Neural progenitor cell (in vitro differentiated cells): ENCODE measurements around the gene PES1. TPM values are rescaled to one million over a fixed set of nuclear protein-coding genes. Genes with fewer than 3 reads are reported as not detected.

Source experiments
- DNase-seq: peaks from one replicate; pipeline ENCODE4 v3.0.0-alpha.2; 2016; ENCODE audit warnings: low spot score
- H2AFZ ChIP-seq: fragments of 200-600 bp; sonication (generic); replicated peaks from 2 replicates; pipeline ENCODE4 v1.6.1; 2016; ENCODE audit warnings: antibody characterized with exemption
- H3F3A ChIP-seq: fragments of 200-600 bp; sonication (generic); 2 replicates; pipeline ENCODE4 v1.6.1; 2016; ENCODE audit warnings: antibody characterized with exemption, low read depth
- H3K27ac ChIP-seq: fragments of 200-600 bp; sonication (generic); 2 replicates; pipeline ENCODE4 v1.5.1; 2016; ENCODE audit warnings: mild to moderate bottlenecking
- H3K27me3 ChIP-seq: fragments of 200-600 bp; sonication (generic); 2 replicates; pipeline ENCODE4 v1.6.1; 2016; ENCODE audit warnings: mild to moderate bottlenecking, moderate library complexity
- H3K36me3 ChIP-seq: fragments of 200-600 bp; sonication (generic); 2 replicates; pipeline ENCODE4 v1.5.1; 2016
- H3K4me1 ChIP-seq: fragments of 200-600 bp; sonication (generic); 2 replicates; pipeline ENCODE4 v1.6.1; 2016; ENCODE audit warnings: mixed run types
- H3K4me2 ChIP-seq: fragments of 200-600 bp; sonication (generic); 2 replicates; pipeline ENCODE4 v1.6.1; 2016
- H3K4me3 ChIP-seq: fragments of 200-600 bp; sonication (generic); 2 replicates; pipeline ENCODE4 v1.5.1; 2016
- H3K79me2 ChIP-seq: fragments of 200-600 bp; sonication (generic); 2 replicates; pipeline ENCODE4 v1.6.1; 2016; ENCODE audit warnings: low read depth
- H3K9ac ChIP-seq: fragments of 200-600 bp; sonication (generic); 2 replicates; pipeline ENCODE4 v1.6.1; 2016
- H3K9me3 ChIP-seq: fragments of 200-600 bp; sonication (generic); 2 replicates; pipeline ENCODE4 v1.5.1; 2016; ENCODE audit warnings: low read depth
- H4K20me1 ChIP-seq: fragments of 200-600 bp; sonication (generic); 2 replicates; pipeline ENCODE4 v1.6.1; 2016; ENCODE audit warnings: low read depth
- H3K27ac Mint-ChIP-seq: 3 replicates; pipeline ENCODE4 v1.8.0; 2021; ENCODE audit warnings: mixed read lengths
- H3K27me3 Mint-ChIP-seq: 2 replicates; pipeline ENCODE4 v1.8.0; 2022; ENCODE audit warnings: low read depth, mild to moderate bottlenecking, inconsistent platforms, moderate library complexity, mixed read lengths; ENCODE audit not compliant: insufficient read depth
- H3K36me3 Mint-ChIP-seq: 3 replicates; pipeline ENCODE4 v1.8.0; 2021; ENCODE audit warnings: mixed read lengths
- H3K4me1 Mint-ChIP-seq: 3 replicates; pipeline ENCODE4 v1.8.0; 2021; ENCODE audit warnings: mixed read lengths
- H3K4me3 Mint-ChIP-seq: 3 replicates; pipeline ENCODE4 v1.8.0; 2021; ENCODE audit warnings: mild to moderate bottlenecking, moderate library complexity, mixed read lengths
- H3K9me3 Mint-ChIP-seq: 3 replicates; pipeline ENCODE4 v1.8.0; 2020; ENCODE audit warnings: mixed read lengths
- EZH2 ChIP-seq: fragments of 200-600 bp; sonication (generic); IDR thresholded peaks from 2 replicates; pipeline ENCODE4 v1.6.1; 2017; ENCODE audit warnings: antibody characterized with exemption, mild to moderate bottlenecking, moderate library complexity
- EZH2phosphoT487 ChIP-seq: fragments of 200-600 bp; sonication (generic); IDR thresholded peaks from 2 replicates; pipeline ENCODE4 v1.6.1; 2017; ENCODE audit warnings: antibody characterized with exemption
- total RNA-seq: library from RNA; depleted of rRNA; stranded (reverse); fragments of >200 nt; gene quantifications from 2 replicates; pipeline ENCODE4 v1.2.3, GENCODE V29; 2015; ENCODE audit warnings: low replicate concordance
- TF ChIP-seq, protein P1 (sequence below): fragments of 200-600 bp; sonication (generic); IDR thresholded peaks from 2 replicates; pipeline ENCODE4 v1.5.1; 2017; ENCODE audit warnings: antibody characterized with exemption, mild to moderate bottlenecking

PES1 gene
- total RNA-seq, 1 donor from 2014 or later = 30.2 TPM

DNA sequence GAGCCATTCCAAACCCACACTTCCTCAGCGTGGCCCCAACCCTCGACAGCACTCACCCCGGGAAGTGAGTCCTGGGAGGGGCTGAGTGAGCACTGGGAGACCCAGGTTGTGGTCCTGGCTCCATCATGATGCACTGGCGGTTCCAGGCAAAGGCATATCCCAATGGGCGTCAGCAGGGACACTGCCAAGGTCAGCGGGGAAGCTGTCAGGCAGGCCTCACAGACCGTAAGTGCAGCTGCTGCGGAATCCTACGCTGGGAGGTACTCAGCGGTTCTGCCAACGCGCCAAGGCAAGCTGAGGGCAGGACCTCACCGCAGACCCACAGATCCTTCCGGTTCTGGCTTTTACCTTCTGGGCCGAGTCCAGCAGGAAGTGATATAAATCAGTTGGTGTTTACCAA is 15.9 kb downstream of the PES1 start:
- H3K79me2 ChIP-seq = no peaks in the 10 kb centered on the region
- H3K9ac ChIP-seq = no peak overlapping the region
- Mint-ChIP-seq H3K27ac (no peak overlapping the region), H3K36me3 (peaks cover 18% of the 10 kb centered on the region), H3K4me3 (no peak overlapping the region), H3K4me1 (peaks cover 13% of the 10 kb centered on the region), H3K27me3 (peaks cover 5% of the 10 kb centered on the region), H3K9me3 (no peaks in the 10 kb centered on the region)
- H2AFZ ChIP-seq = no peak overlapping the region
- no peaks in the 10 kb centered on the region for H3K9me3 ChIP-seq
- no peaks in the 10 kb centered on the region for H4K20me1 ChIP-seq
- no peak overlapping the region for H3K4me3 ChIP-seq
- H3K36me3 ChIP-seq = no peaks in the 10 kb centered on the region
- H3F3A ChIP-seq = peaks cover 22% of the 10 kb centered on the region
- no peaks in the 10 kb centered on the region for H3K27me3 ChIP-seq
- no peak overlapping the region for H3K27ac ChIP-seq
- no peak for DNase-seq
- H3K4me1 ChIP-seq = peaks cover 9% of the 10 kb centered on the region
- TF ChIP-seq, protein P1, sequence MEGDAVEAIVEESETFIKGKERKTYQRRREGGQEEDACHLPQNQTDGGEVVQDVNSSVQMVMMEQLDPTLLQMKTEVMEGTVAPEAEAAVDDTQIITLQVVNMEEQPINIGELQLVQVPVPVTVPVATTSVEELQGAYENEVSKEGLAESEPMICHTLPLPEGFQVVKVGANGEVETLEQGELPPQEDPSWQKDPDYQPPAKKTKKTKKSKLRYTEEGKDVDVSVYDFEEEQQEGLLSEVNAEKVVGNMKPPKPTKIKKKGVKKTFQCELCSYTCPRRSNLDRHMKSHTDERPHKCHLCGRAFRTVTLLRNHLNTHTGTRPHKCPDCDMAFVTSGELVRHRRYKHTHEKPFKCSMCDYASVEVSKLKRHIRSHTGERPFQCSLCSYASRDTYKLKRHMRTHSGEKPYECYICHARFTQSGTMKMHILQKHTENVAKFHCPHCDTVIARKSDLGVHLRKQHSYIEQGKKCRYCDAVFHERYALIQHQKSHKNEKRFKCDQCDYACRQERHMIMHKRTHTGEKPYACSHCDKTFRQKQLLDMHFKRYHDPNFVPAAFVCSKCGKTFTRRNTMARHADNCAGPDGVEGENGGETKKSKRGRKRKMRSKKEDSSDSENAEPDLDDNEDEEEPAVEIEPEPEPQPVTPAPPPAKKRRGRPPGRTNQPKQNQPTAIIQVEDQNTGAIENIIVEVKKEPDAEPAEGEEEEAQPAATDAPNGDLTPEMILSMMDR = no peak
- TF ChIP-seq EZH2phosphoT487 (no peak), EZH2 (no peak)
- no peak overlapping the region for H3K4me2 ChIP-seq

DNA sequence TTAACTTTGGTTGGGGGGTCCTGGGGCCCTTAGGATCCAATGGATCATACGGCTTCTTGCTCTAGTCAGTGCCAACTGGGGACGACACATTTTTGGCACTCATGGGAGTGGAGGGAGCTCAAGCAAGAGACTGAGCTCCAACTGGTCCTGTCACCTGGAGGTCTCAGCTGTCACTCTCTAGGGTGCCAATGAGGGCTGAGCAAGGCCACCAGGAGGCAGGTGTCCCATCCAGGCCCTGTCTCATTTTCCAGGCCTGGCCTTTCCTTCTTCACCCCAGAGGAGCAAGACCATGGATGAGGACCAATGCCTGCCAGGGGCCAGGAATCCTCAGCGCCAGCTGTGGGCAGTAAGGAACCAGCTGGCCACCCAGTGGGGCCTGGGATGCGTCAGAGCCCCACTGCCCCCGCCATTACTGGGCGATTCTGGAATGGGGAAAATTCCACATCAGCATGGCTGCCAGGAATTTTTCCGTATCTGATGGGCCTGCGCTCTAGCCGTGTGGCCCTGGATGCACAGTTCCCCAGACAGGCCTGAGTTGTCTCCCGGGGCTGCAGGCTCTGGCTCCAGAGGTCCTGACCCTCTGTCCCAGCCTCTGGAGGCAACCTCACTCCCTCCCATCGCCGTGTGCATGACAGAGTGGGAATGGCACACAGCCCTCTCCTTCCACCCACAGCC is 16.6 kb downstream of the PES1 start:
- Mint-ChIP-seq H3K4me1 (peaks cover 13% of the 10 kb centered on the region), H3K36me3 (peaks cover 16% of the 10 kb centered on the region), H3K4me3 (peak overlapping the region; percentile 81), H3K27me3 (peaks cover 4% of the 10 kb centered on the region), H3K27ac (no peak overlapping the region), H3K9me3 (no peaks in the 10 kb centered on the region)
- H3K4me3 ChIP-seq = peak overlapping the region; percentile 70
- no peaks in the 10 kb centered on the region for H4K20me1 ChIP-seq
- no peak overlapping the region for H3K9ac ChIP-seq
- H3K4me2 ChIP-seq = peak overlapping the region; percentile 87
- H3K36me3 ChIP-seq = no peaks in the 10 kb centered on the region
- H3K27me3 ChIP-seq = no peaks in the 10 kb centered on the region
- H3F3A ChIP-seq = peaks cover 22% of the 10 kb centered on the region
- no peak overlapping the region for H3K27ac ChIP-seq
- peak overlapping the region; percentile 63 for H2AFZ ChIP-seq
- TF ChIP-seq EZH2 (no peak), EZH2phosphoT487 (no peak)
- TF ChIP-seq, protein P1 = no peak
- peaks cover 9% of the 10 kb centered on the region for H3K4me1 ChIP-seq
- peak; percentile 31 for DNase-seq
- H3K79me2 ChIP-seq = no peaks in the 10 kb centered on the region
- H3K9me3 ChIP-seq = no peaks in the 10 kb centered on the region

DNA sequence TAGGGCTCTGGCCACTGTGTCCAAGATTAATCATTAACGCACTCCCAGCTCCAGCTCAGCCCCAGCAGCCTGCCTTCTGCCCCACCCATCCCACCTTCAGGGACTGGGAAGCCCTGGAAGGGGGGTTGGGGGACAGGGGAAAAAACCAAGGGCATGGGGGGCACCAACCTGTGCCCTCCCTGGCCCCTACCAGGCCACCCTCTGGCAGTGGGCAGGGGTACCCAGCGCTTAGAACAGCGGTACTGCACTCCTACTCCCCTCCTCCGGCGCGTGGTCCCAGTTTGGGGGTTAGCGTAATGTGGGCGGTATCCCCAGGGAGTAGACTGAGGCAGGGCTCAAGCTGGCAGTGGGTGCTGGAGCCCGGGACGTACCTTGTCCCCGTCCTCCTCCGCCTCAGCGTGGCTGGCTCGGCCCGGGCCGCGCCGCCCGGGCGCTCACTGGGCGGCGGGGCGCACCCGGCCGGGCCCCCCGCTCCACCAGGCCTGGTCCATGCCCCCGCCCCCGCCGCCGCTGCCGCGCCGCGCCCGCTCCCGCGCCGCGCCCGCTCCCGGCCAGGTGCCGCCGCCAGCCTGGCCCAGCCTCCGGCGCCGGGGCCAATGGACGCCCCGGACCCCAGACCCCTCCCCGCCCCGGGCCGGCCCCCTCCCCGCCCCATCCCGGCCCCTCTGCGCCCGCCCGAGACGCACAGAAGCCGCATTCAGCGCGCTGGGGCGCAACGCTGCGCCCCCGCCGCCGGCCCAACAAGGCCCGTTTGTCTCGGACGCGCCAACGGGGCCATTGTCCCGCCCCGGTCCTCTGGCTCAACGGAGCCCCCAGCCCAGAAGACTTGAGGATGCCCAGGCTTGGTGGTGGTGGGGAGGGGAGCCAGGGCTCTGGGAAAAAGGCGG is 17.4 kb downstream of the PES1 start, which contains the start of gene GAL3ST1:
GAL3ST1 (minus strand) TSS at position 571 of the 887 bp plus-strand sequence. CDS start 17,273 bp downstream, outside the sequence.
- Mint-ChIP-seq H3K4me3 (peak within 1 kb of the TSS; percentile 81), H3K36me3 (peaks cover 13% of the 10 kb centered on the region), H3K27ac (peak within 1 kb of the TSS; percentile 74), H3K27me3 (peaks cover 4% of the 10 kb centered on the region), H3K9me3 (no peaks in the 10 kb centered on the region), H3K4me1 (peaks cover 13% of the 10 kb centered on the region)
- no peaks in the 10 kb centered on the region for H3K79me2 ChIP-seq
- no peaks in the 10 kb centered on the region for H3K27me3 ChIP-seq
- no peaks in the 10 kb centered on the region for H4K20me1 ChIP-seq
- H2AFZ ChIP-seq = peak within 1 kb of the TSS; percentile 64
- peak within 1 kb of the TSS; percentile 5 for H3K9ac ChIP-seq
- H3K9me3 ChIP-seq = no peaks in the 10 kb centered on the region
- TF ChIP-seq EZH2 = peak; percentile 27
- TF ChIP-seq EZH2phosphoT487 = no peak
- TF ChIP-seq, protein P1 = no peak
- no peaks in the 10 kb centered on the region for H3K36me3 ChIP-seq
- H3K4me3 ChIP-seq = peak within 1 kb of the TSS; percentile 70
- peaks cover 9% of the 10 kb centered on the region for H3K4me1 ChIP-seq
- DNase-seq = peak; percentile 80
- H3K27ac ChIP-seq = no peak within 1 kb of the TSS
- H3F3A ChIP-seq = peaks cover 22% of the 10 kb centered on the region
- peak within 1 kb of the TSS; percentile 99 for H3K4me2 ChIP-seq
